Measurements from ENCODE around the gene WRAP73.
"Not testable (repeated sequence)": the region's sequence is repeated elsewhere in the genome, so short reads cannot be mapped to it uniquely, and the experiment has no call there.

WRAP73 gene

DNA sequence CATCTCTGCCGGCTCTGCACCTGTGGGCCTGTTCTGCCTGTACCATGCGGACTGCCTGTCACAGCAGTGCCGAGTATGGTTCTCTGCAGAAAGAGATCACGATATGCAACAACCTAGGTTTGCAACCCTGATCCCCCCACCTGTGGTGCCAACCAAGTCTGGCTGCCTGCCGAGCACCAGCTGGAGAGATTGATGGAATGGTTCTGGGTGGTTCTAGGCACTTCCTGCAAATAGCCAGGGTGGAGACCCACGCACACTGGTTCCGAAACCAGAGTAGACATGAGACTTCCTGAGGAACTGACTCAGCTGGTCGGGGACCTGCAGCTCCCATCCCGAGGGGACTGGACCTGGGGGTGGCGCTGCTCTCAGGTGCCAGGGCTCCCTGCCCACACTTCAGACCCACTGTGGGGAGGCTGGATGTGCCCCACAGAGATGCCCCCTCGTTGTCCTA lies 19.7 kb downstream of the WRAP73 start:
- no peak for DNase-seq (ENCODE audit: low spot score)

DNA sequence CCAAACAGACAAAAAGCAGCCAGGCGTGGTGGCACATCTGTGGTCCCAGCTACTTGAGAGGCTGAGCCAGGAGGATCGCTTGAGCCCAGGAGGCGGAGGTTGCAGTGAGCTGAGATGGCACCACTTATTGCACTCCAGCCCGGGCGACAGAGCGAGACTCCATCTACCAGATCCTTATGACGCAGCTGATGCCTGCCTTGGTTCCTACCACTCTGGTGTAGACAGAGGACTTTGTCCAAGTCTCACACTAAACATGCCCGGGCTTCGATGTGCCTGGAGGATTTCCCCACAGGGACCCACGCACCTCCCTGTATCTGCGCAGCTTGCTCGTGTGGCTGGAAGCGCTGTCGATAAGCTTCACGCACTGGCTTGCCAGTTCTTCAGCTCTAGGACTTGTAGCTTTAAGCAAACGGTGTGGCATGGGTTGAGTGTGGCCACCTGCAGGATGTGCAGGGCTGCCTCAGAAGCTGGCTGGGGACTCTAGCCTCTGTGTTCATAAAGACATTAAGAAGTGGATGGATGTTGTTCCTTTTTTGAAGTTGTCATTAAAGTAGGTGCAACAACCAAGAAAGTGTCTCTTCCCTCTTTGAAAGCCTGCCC lies 20.2 kb downstream of the WRAP73 start:
- no peak for DNase-seq (ENCODE audit: low spot score)

DNA sequence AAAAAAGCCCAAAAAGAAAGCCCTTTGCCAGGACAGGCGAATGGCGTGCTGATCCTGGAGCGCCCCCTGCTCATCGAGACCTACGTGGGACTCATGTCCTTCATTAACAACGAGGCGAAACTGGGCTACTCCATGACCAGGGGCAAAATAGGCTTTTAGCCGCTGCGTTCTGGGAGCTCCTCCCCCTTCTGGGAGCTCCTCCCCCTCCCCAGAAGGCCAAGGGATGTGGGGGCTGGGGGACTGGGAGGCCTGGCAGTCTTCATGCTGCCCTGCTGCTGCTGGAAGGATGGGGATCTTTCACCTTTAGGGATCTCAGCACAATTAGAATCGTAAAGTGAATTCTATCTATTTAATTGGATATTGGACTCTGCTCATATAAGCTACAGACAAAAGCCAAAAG lies 21.5 kb downstream of the WRAP73 start:
- no peak for DNase-seq (ENCODE audit: low spot score)

DNA sequence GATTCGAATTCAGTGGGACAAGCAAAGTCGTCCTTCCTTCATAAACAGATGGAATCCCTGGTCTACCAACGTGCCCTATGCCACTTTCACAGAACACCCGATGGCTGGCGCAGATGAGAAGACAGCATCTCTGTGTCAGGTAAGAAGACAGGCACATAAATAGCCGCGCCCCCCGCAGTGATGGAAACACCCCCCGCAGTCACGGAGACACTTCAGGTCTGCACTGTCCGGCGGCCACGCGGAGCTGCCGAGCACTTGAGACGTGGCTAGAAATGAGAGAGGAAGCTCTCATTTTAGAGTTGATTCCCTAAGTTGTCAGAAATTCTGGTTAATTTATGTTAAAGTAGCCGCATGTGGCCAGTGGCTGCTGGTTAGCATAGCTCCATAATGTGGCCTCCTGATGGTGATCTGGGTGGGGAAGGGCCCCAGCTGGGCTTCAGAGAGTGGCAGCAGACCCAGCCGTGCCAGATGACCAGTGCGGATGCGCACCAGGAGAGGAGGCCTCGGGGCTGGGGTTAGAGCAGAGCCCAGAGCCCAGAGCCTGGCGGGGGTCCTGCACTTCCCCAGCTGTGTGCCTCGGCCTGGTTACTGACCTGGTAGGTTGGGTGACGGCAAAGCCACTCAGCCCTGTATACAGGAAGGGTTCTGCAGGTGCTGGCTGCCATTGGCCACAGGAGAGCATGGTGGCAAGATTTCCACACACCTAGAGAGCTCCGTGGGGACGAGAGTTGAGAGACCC lies 22.2 kb downstream of the WRAP73 start:
- no peak for DNase-seq (ENCODE audit: low spot score)

DNA sequence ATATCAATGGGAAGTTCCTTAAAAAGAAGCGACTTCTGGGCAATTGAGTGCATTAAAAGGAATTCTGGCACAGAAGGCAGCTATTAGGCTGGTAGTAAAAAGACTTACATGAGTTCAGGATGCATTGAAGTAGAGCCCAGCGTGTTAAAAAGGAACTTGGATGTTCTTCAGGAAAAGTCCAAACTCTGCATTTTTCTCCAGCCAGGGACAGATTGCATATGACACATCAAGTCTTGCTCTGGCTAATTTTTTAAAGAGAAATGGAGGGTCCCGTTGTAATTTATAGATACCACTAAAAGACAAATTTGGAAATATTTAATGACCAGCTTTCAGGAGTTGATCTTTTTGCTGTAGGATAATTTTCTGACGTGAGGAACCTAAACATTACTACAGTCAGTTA lies 23.9 kb downstream of the WRAP73 start:
- no peak for DNase-seq (ENCODE audit: low spot score)

DNA sequence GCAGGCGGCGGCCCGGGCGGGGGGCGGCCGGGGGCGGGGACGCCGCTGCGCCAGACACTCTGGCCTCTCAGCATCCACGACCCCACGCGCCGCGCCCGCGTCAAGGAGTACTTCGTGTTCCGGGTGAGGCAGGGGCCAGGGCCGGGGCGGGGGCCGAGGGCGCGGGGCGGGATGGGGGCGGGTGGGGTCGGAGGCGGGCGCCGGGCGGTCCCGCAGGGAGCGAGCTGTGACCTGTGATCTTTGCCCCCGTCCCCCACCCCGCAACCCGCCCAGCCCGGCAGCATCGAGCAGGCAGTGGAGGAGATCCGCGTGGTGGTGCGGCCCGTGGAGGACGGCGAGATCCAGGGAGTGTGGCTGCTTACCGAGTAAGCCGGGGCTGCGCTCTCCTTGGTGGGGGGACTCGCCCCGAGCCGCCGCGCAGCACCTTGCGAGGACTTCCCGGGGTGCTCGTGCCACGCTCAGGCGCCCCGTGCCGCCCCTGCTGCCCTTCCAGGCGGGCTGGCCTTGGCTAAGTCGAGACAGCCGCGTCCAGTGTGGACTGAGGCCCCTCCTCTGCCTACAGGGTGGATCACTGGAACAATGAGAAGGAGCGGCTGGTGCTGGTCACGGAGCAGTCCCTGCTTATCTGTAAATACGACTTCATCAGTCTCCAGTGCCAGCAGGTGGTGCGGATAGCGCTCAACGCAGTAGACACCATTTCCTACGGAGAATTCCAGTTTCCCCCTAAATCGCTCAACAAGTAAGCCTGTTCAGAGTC lies 24.6 kb downstream of the WRAP73 start:
- DNase-seq (ENCODE audit: low spot score): peak; percentile 50

DNA sequence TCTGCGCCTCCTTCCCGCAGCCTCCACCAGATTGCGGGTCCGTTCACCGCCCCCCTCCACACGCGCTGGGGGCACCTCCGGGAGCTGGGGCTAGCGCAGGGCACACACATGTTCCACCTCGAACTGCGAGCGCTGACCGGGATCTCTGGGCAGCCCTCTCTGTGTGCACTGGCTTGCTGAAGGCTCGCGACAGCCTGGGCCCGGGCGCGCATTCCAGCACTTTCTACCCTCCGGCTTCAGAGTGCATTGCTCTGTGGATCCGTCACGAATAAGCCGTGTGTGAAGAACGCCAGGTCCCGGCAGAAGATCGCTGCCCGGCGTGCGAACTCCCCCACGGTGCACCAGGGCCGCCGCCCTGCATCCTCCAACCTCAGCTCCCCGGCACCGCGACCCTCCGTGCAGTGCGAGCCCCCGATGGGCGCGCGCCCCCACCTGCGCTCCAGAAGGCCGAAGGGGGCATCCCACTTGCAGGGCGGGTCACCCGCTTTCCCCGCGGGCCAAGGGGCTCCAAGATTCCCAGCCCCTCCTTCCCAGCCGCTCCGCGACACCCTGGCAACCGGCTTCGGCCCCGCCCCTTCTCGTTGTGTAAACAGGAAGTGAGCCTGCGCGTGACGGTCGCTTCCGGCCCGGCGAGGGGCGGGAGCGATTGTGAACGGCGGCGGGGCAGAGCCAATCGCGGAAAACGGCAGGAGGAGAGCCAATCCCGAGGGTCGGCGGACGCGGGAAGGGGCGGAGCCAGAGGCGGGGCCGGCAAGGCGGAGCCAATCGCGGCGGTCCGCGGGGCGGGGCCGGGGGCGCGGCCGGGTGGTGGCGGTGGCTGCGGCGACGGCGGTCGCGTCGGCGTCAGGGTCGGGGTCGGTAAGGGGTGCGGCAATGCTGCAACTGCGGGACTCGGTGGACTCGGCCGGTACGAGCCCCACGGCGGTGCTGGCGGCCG lies 25.4 kb downstream of the WRAP73 start, which contains the start of gene TPRG1L:
Gene TPRG1L (plus strand): TSS at position 816 of the 937 bp plus-strand sequence. CDS start 58 bp downstream, at position 874.
- peak; percentile 97 for DNase-seq (ENCODE audit: low spot score)

DNA sequence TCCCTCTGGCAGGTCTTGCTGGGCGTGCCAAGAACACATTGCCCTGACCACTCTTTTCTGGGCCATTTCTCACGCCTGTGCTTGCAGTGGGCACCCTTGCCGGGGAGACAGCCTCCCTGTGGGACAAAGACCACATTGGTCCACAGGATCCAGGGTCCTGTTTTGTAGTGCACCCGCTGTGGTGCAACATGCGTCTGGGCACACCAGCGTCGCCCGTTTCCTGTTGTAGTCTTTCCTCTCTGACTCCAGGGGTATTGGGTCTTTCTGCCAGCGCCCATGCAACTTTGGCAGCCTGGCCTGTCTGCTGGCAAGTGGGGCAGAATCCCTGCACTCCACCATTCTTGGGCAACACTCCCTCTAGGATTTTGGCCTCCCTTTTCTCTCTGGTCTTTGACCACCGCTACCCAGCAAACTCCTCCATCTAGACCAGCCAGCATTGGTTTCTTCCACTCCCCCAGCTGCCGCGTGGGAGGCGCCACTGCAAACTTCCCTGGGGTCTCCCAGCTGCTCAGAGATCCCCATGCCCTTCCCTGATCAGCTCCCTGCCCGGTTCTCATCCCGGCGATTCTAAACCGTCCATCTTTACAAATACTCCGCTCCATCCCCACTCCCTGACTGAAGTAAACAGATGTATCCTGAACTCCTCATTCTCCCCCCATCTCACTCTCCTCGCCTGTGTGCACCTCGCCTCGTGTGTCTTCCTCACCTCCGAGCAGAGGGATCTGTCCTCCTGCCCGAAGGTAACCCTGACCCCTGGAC lies 26.3 kb downstream of the WRAP73 start:
- peak; percentile 7 for DNase-seq (ENCODE audit: low spot score)

DNA sequence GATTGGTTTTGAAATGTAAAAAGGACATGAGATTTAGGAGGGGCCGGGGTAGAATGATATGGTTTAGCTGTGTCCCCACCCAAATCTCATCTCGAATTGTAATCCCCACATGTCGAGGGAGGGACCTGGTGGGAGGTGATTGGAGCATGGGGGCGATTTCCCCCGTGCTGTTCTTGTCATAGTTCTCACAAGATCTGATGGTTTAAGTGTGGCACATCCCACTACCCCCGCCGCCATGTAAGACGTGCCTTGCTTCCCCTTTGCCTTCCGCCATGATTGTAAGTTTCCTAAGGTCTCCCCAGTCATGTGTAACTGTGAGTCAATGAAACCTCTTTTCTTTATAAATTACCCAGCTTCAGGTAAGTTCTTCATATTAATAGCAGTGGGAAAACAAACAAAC lies 27.8 kb downstream of the WRAP73 start:
- DNase-seq (ENCODE audit: low spot score): not testable (repeated sequence)

DNA sequence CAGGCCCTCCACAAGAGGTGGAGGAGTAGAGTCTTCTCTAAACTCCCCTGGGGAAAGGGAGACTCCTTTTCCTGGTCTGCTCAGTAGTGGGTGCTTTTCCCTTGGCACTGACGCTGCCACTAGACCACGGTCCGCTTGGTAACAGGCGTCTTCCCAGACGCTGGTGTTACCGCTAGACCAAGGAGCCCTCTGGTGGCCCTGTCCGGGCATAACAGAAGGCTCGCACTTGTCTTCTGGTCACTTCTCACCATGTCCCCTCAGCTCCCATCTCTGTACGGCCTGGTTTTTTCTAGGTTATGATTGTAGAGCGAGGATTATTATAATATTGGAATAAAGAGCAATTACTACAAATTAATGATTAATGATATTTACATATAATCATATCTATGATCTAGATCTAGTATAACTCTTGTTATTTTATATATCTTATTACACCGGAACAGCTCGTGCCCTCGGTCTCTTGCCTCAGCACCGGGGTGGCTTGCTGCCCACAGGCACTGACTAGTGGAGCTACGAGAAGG lies 28.7 kb downstream of the WRAP73 start:
- DNase-seq (ENCODE audit: low spot score): peak; percentile 61

DNA sequence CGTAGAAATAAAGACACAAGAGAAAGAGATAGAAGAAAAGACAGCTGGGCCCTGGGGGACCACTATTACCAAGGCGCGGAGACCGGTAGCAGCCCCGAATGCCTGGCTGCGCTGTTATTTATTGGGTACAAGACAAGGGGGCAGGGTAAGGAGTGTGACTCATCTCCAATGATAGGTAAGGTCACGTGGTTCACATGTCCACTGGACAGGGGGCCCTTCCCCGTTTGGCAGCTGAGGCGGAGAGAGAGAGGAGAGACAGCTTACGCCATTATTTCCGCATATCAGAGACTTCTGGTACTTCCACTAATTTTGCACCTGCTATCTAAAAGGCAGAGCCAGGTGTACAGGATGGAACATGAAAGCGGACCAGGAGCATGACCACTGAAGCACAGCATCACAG lies 29.2 kb downstream of the WRAP73 start:
- peak; percentile 2 for DNase-seq (ENCODE audit: low spot score)

DNA sequence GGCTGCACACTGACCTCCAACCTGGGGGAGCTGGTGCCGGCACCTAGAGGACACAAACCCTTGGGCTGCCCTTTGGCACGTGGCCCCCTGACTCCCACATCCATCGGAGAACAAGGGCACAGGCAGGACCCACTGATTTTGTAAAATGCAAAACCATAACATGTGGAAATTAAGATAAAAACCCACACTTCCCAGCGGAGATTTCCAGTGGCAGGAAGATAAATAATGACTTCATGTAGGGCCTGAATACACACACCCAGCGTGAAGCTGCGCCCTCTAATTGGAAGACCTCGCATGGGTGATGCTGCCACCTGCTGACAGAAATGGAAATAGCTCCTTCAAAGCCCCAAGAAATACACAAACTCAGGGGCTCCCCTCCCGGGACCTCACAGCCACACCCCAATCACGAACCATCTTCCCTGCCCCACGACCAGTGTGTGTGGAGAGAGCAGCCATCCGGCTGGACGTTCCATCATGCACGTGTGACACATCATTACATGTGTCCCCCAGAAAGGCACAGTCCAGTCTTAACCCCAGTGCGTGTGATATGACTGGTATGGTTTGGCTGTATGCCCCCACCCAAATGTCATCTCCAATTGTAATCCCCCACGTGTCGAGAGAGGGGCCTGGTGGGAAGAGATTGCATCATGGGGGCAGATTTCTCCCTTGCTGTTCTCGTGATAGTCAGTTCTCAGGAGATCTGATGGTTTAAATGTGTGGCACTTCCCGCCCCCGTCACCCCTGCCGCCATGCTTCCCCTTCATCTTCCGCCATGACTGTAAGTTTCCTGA lies 30.8 kb downstream of the WRAP73 start:
- peak; percentile 75 for DNase-seq (ENCODE audit: low spot score)

DNA sequence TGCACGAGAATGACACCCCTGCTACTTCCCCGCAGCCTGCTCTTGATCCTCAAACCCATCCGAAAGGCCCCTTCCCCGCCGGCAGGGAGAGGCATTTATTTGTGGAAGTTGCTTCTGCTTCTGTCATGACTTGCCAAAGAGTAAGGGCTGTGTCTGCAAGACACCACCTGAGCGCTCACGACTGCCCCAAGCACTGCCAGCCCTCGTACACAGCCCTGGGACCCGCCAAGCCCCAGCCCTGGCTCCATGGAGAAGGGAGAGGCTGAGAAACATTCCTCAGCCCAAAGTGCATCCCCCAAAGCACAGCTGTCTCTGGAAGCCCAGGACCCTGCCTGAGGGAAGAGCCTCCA lies 31.4 kb downstream of the WRAP73 start:
- DNase-seq (ENCODE audit: low spot score): no peak

DNA sequence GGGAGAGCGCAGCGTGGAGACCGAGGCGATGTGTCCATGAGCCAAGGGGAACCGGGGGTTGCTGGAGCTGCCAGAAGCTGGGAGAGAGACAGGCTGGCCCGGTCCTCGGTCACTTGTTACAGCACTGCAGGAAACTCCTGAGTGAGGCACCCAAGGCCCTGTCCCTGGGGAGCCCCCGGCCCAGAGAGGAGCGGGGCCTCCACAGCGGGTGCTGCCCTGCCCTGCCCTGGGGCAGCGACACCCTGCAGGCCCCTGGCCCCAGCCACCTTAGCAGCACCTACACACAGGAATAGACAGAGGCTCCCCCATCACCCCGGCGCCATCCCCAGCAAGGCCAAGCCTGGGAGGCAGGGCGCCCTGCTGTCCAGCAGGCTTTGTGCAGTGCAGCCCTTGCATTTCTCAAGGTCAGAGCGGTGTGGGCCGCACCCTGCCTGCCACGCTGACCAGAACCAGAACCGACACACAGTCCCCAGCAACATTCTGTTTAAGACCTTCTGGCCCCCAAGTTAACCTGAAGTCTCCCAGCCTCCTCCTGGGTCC lies 32.0 kb downstream of the WRAP73 start:
- no peak for DNase-seq (ENCODE audit: low spot score)

DNA sequence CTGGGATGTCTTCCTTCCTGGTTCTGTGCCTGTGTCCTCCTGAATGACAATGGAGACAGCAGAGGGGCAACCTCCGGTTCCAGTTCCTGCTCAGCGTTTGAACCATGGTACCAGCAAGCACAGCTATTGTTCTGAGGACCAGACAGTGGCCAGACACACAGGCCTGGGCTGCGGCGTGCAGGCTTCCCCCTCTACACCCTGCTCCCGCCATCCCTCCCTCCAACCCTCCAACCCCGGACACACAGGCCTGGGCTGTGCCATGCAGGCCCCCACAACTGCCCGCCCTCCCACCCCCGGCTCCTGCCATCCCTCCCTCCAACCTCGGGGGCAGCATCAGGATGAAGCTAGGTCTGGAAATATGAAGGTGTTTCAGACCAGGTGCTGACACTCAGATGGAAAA lies 33.0 kb downstream of the WRAP73 start:
- no peak for DNase-seq (ENCODE audit: low spot score)

DNA sequence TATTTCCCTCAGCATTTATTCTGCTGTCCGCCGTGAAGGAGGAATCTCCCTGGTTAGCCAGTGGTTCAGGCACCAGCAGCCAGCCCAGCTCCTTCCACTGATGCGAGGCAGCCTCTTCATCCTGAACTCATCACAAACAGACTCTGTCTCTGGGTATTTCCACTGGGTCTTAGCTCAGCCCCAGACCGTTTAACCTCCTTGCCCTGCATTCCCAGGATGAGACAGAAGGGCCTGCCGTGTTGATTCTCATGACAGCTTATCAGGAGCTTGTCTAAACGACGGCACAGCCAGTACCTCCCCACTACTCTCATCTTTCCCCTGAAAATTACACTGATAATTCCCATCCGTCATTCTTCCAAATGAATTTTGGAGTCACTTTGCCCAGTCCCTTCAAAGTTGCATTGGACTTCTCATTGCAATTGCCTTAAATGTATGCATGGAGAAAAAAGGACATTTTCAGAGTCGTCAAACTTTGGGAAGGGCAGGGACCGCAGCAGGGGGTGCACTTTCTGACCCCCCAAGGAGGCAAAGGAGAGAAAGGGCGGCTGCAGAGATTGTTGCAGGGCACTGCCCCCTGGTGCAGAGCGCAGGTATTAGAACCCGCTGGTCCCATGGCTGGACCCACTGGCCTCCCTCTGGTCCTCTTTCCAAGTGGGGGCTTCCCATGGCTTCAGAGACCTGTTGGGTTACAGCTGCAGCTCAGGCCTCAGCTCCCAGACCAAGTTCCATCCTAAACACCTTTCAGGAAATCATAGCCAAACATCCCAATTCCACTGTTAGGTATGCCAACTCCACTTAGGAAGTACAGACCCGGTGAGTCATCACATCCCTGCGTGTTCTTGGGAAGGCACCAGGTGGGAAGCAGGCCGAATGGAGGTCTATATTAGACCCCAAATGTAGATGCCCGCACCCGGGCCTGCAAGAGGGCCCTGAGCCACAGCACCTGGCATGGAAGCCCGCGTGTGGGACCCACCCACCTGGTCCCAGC lies 34.9 kb downstream of the WRAP73 start:
- DNase-seq (ENCODE audit: low spot score): no peak

DNA sequence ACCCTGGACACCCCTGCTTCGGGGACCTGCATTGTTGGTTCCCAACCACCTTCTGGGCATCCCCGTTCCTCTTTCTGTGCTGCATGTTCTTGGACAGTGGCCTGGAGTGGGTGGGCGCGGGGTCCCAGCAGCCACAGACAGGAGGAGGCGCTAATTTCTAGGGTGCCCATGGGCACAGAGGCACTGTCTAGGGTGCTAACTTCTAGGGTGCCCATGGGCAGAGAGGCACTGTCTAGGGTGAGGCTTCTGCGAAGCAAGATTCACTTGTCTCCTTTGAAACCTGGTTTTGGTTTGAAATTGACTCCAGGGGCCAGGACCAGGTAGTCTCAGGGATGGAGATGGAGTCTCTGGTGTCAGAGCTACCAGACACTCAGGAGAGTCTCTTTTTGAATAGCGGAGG lies 37.8 kb downstream of the WRAP73 start:
- no peak for DNase-seq (ENCODE audit: low spot score)

DNA sequence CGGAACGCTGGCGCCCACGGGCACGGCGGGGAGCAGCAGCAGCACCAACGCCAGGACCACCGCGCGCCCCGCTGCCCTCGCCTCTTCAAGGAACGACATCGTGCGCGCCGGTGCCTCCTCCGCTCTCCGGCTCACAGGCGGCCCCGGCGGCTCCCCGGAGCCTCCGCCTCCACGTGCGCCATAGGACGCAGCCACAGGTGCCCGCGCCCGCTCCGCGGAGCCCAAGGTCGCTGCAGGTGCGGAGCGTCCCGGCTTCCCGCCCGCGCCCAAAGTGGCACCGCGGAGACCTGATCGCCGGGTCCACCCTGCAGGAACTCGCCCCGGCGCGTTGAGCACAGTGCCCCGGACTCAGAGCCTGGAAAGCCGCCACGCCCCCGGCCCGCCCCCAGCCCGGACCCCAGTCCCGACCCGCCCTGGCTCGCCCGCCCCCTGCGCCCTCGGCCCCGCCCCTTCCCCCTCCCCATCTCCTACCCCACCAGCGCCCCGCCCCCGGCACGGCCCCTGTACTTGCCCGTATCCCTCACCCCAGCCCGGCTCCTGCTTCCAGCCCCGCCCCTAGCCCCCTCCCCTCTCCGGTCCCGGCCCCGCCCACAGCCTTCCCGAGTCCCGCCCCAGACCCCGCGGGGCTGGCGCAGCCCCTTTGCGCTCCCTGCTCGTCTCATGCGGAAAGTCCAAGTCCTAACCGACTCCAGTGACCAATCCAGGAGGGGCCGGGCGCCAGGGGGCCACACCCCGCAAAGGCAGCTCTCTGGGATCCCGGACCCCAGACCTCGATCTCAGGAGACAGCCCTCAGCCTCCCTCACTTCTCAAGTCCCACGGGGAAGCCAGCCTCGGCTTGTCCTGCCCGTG lies 38.5 kb downstream of the WRAP73 start, which contains the start of gene MEGF6:
Gene MEGF6 (minus strand): TSS at position 339 of the 850 bp plus-strand sequence. CDS start 240 bp downstream, at position 99.
- DNase-seq (ENCODE audit: low spot score): no peak
